Gastroesophageal sphincter (tissue), 4 donors: Measurements from ENCODE around the gene KRTDAP. TPM values are rescaled to one million over a fixed set of nuclear protein-coding genes. Genes with fewer than 3 reads are reported as not detected.

ENCODE experiments used
- ATAC-seq: fragments of 150-250 bp; one replicate; pipeline ENCODE4 v1.9.1; 2016; ENCODE audit warnings: mild to moderate bottlenecking, moderate library complexity
- H3K27ac ChIP-seq, 4 donors: fragments of 200-600 bp; sonication (generic) in 3 of 4; 1 replicate in 3 of 4; 2 replicates in 1 of 4; pipeline ENCODE4 v1.5.1; 2016 to 2019
- H3K27me3 ChIP-seq: fragments of 200-600 bp; sonication (generic); one replicate; pipeline ENCODE4 v1.5.1; 2019
- H3K36me3 ChIP-seq, 2 donors: fragments of 200-600 bp; sonication (generic); one replicate each; pipeline ENCODE4 v1.5.1; 2019; ENCODE audit warnings: control low read depth in 1 of 2
- H3K4me1 ChIP-seq, 3 donors: fragments of 200-600 bp; sonication (generic); 1 replicate in 2 of 3; 2 replicates in 1 of 3; pipeline ENCODE4 v1.5.1; 2016 to 2019; ENCODE audit warnings: control low read depth in 2 of 3
- H3K4me3 ChIP-seq, 2 donors: fragments of 200-600 bp; sonication (generic); one replicate each; pipeline ENCODE4 v1.5.1; 2019; ENCODE audit warnings: mild to moderate bottlenecking in 1 of 2, moderate library complexity in 1 of 2
- H3K9me3 ChIP-seq, 3 donors: fragments of 200-600 bp; sonication (generic); one replicate each; pipeline ENCODE4 v1.5.1; 2017 to 2019; ENCODE audit warnings: control low read depth in 2 of 3
- CTCF ChIP-seq, 4 experiments: fragments of 200-600 bp in 2 of 4; fragments of 450-650 bp in 2 of 4; sonication (generic) in 1 of 4; IDR thresholded peaks; one replicate each; pipeline ENCODE4 v1.5.1; 2017 to 2019; ENCODE audit warnings: antibody characterized with exemption in 4 of 4, mild to moderate bottlenecking in 2 of 4, moderate library complexity in 2 of 4
- EP300 ChIP-seq: sonication (generic); formaldehyde crosslinking; IDR thresholded peaks from one replicate; pipeline ENCODE4 v1.6.1; 2017; ENCODE audit warnings: antibody characterized with exemption, mild to moderate bottlenecking
- POLR2A ChIP-seq, 2 donors: fragments of 450-650 bp; IDR thresholded peaks; one replicate each; pipeline ENCODE4 v1.6.1; 2017; ENCODE audit warnings: antibody characterized with exemption in 2 of 2, mild to moderate bottlenecking in 2 of 2, moderate library complexity in 1 of 2
- POLR2AphosphoS5 ChIP-seq: sonication (generic); formaldehyde crosslinking; IDR thresholded peaks from one replicate; pipeline ENCODE4 v1.6.1; 2017; ENCODE audit warnings: antibody characterized with exemption
- WGBS, 2 donors: methylation state at CpG; one replicate each; pipeline ENCODE4 v1.1.5; 2018; ENCODE audit warnings: low coverage in 1 of 2; 5-methylcytosine and 5-hydroxymethylcytosine counted together
- total RNA-seq, 4 donors: library from RNA; depleted of rRNA; stranded (reverse); fragments of >200 nt; gene quantifications; one replicate each; pipeline ENCODE4 v1.1.0, GENCODE V29; 2016

KRTDAP gene
- total RNA-seq, 4 donors from 2014 or later = not detected

- Histone ChIP-seq H3K27ac (no peak overlapping the region), H3K4me1 (peaks cover 0 to 9% (median 4%) of the 10 kb centered on the region in 3 donors), H3K27me3 (peaks cover 79% of the 10 kb centered on the region), H3K36me3 (no peaks in the 10 kb centered on the region), H3K9me3 (no peaks in the 10 kb centered on the region), H3K4me3 (no peak overlapping the region)
- WGBS, 2 donors = no CpG with 5 or more reads among the region's 9 CpGs
- no peak for ATAC-seq
- no peak for TF ChIP-seq EP300
- TF ChIP-seq POLR2A (IDR thresholded peaks at IDR 0.05) = no peak
- TF ChIP-seq POLR2AphosphoS5 = no peak
- no peak for TF ChIP-seq CTCF (IDR thresholded peaks at IDR 0.05)
These were observed 1.6 kb upstream of the KRTDAP start for GRCh38 chr19:35491836-35492360.

- Histone ChIP-seq H3K4me1 (no peaks in the 10 kb centered on the region), H3K9me3 (no peaks in the 10 kb centered on the region), H3K4me3 (no peak overlapping the region), H3K27me3 (peaks cover 62% of the 10 kb centered on the region), H3K36me3 (no peaks in the 10 kb centered on the region), H3K27ac (no peak overlapping the region)
- 62 to 78% methylated on average over 8 to 14 of the region's 16 CpGs for WGBS, 2 donors
- no peak for ATAC-seq
- TF ChIP-seq EP300 (no peak), CTCF (IDR thresholded peaks at IDR 0.05) (no peak), POLR2A (IDR thresholded peaks at IDR 0.05) (no peak)
These were observed 1.6 kb downstream of the KRTDAP start for GRCh38 chr19:35488677-35489076.

- Histone ChIP-seq H3K36me3 (no peaks in the 10 kb centered on the region), H3K27ac (no peak overlapping the region), H3K4me3 (no peak overlapping the region), H3K9me3 (no peaks in the 10 kb centered on the region), H3K4me1 (no peaks in the 10 kb centered on the region), H3K27me3 (peaks cover 54% of the 10 kb centered on the region)
- no peak for ATAC-seq
- no peak for TF ChIP-seq POLR2AphosphoS5
- no peak for TF ChIP-seq EP300
- no peak for TF ChIP-seq CTCF (IDR thresholded peaks at IDR 0.05)
- TF ChIP-seq POLR2A (IDR thresholded peaks at IDR 0.05) = no peak
- 80% methylated on average over 1 to 9 of the region's 10 CpGs for WGBS, 2 donors
These were observed 2.5 kb downstream of the KRTDAP start for GRCh38 chr19:35487656-35488182.

- H3K27ac ChIP-seq = no peak overlapping the region
- no peaks in the 10 kb centered on the region for H3K36me3 ChIP-seq
- no peaks in the 10 kb centered on the region for H3K9me3 ChIP-seq
- no peaks in the 10 kb centered on the region for H3K4me1 ChIP-seq
- no peak overlapping the region for H3K4me3 ChIP-seq
- no peak for ATAC-seq
- 59 to 60% methylated on average over 3 of the region's 3 CpGs for WGBS, 2 donors
- TF ChIP-seq POLR2AphosphoS5 (no peak), EP300 (no peak), POLR2A (IDR thresholded peaks at IDR 0.05) (no peak), CTCF (IDR thresholded peaks at IDR 0.05) (no peak)
- H3K27me3 ChIP-seq = peaks cover 40% of the 10 kb centered on the region
These were observed 4.0 kb downstream of the KRTDAP start for GRCh38 chr19:35486268-35486708.
